IMR-90 (cell line): ENCODE data around the gene RASSF4. TPM values are rescaled to one million over a fixed set of nuclear protein-coding genes. Genes with fewer than 3 reads are reported as not detected.

ENCODE experiments used
- ATAC-seq: fragments of 200-7000 bp; cut with Tn5 transposase; 2 replicates; pipeline ENCODE4 v1.9.1; 2020; ENCODE audit warnings: low read depth, mild to moderate bottlenecking, moderate library complexity
- BruUV-seq: library from RNA; stranded (reverse); fragments of 400-500 nt; replicated peaks from 2 replicates; lab custom pipeline; 2021; lab: Mats Ljungman, UMichigan
- CTCF ChIA-PET: fragments of 300-600 bp; formaldehyde crosslinking; extraction: SDS; loops from one replicate; lab custom pipeline; 2021; ENCODE audit warnings: antibody characterized with exemption; lab: Yijun Ruan, JAX
- POLR2A ChIA-PET: fragments of 300-600 bp; sonication (Branson Sonifier 250); formaldehyde crosslinking; loops from one replicate; lab custom pipeline; 2022; ENCODE audit warnings: antibody characterized with exemption; ENCODE audit not compliant: unreplicated experiment; lab: Charles Lee
- DNase-seq: peaks from one replicate; pipeline ENCODE4 v3.0.0; 2013
- H2AFZ ChIP-seq: replicated peaks from 2 replicates; pipeline ENCODE3; 2013; ENCODE audit warnings: low read length, mild to moderate bottlenecking; ENCODE audit not compliant: poor library complexity
- H2AK5ac ChIP-seq: 2 replicates; pipeline ENCODE4 v1.6.1; 2013; ENCODE audit warnings: low read depth, low read length, inconsistent platforms
- H2AK9ac ChIP-seq: replicated peaks from 2 replicates; pipeline ENCODE3; 2013; ENCODE audit warnings: mild to moderate bottlenecking, low read depth, low read length, moderate library complexity; ENCODE audit not compliant: poor library complexity
- H2BK120ac ChIP-seq: 2 replicates; pipeline ENCODE4 v1.6.1; 2013; ENCODE audit warnings: low read depth, low read length, inconsistent platforms
- H2BK15ac ChIP-seq: 3 replicates; pipeline ENCODE4 v1.6.1; 2013; ENCODE audit warnings: low read depth, low read length, inconsistent platforms
- H2BK20ac ChIP-seq: 2 replicates; pipeline ENCODE4 v1.6.1; 2013; ENCODE audit warnings: low read depth, mild to moderate bottlenecking, inconsistent platforms, low read length, moderate library complexity
- H2BK5ac ChIP-seq: 2 replicates; pipeline ENCODE4 v1.6.1; 2013; ENCODE audit warnings: mild to moderate bottlenecking, low read depth, low read length, inconsistent platforms; ENCODE audit not compliant: poor library complexity, severe bottlenecking
- H3K14ac ChIP-seq: replicated peaks from 2 replicates; pipeline ENCODE4 v1.6.1; 2013; ENCODE audit warnings: low read depth, low read length, inconsistent platforms
- H3K18ac ChIP-seq: 2 replicates; pipeline ENCODE4 v1.6.1; 2013; ENCODE audit warnings: low read depth, low read length, control low read depth
- H3K23ac ChIP-seq: 2 replicates; pipeline ENCODE4 v1.6.1; 2013; ENCODE audit warnings: low read depth, low read length, inconsistent platforms
- H3K27ac ChIP-seq: 2 replicates; pipeline ENCODE4 v1.5.1; 2013; ENCODE audit warnings: mild to moderate bottlenecking, control low read depth, low read length; ENCODE audit not compliant: insufficient read depth
- H3K27me3 ChIP-seq: 2 replicates; pipeline ENCODE4 v1.6.1; 2013; ENCODE audit warnings: low read length; ENCODE audit not compliant: control insufficient read depth, insufficient read depth
- H3K36me3 ChIP-seq: 2 replicates; pipeline ENCODE4 v1.6.1; 2013; ENCODE audit warnings: low read length, mixed read lengths; ENCODE audit not compliant: control insufficient read depth, insufficient read depth
- H3K4ac ChIP-seq: 2 replicates; pipeline ENCODE4 v1.6.1; 2013; ENCODE audit warnings: low read depth, low read length, inconsistent platforms
- H3K4me1 ChIP-seq: 2 replicates; pipeline ENCODE4 v1.6.1; 2013; ENCODE audit warnings: low read length, mixed read lengths; ENCODE audit not compliant: control insufficient read depth, insufficient read depth
- H3K4me2 ChIP-seq: 2 replicates; pipeline ENCODE4 v1.6.1; 2013; ENCODE audit warnings: low read depth, mild to moderate bottlenecking, control low read depth, low read length, moderate library complexity
- H3K4me3 ChIP-seq: 2 replicates; pipeline ENCODE4 v1.5.1; 2013; ENCODE audit warnings: low read depth, mild to moderate bottlenecking, control low read depth, low read length, moderate library complexity; ENCODE audit not compliant: insufficient read depth
- H3K56ac ChIP-seq: 2 replicates; pipeline ENCODE4 v1.6.1; 2013; ENCODE audit warnings: low read length, inconsistent platforms; ENCODE audit not compliant: insufficient read depth; ENCODE audit errors: extremely low read depth
- H3K79me1 ChIP-seq, 2 experiments: 2 replicates each; pipeline ENCODE4 v1.6.1; 2013; ENCODE audit warnings: low read length in 2 of 2, inconsistent platforms in 1 of 2, low read depth in 1 of 2
- H3K9ac ChIP-seq: 2 replicates; pipeline ENCODE4 v1.6.1; 2013; ENCODE audit warnings: low read depth, low read length, control low read depth
- H3K9me1 ChIP-seq: 2 replicates; pipeline ENCODE4 v1.6.1; 2013; ENCODE audit warnings: low read length, inconsistent platforms; ENCODE audit not compliant: insufficient read depth
- H3K9me3 ChIP-seq: 2 replicates; pipeline ENCODE4 v1.6.1; 2013; ENCODE audit warnings: low read length; ENCODE audit not compliant: control insufficient read depth, insufficient read depth
- H4K20me1 ChIP-seq: 2 replicates; pipeline ENCODE4 v1.6.1; 2013; ENCODE audit warnings: low read length, inconsistent platforms; ENCODE audit not compliant: insufficient read depth
- H4K5ac ChIP-seq: 2 replicates; pipeline ENCODE4 v1.6.1; 2013; ENCODE audit warnings: mild to moderate bottlenecking, low read depth, low read length, control low read depth
- H4K8ac ChIP-seq, 2 experiments: 2 replicates each; pipeline ENCODE4 v1.6.1; 2013; ENCODE audit warnings: low read depth in 2 of 2, low read length in 2 of 2, control low read depth in 1 of 2, inconsistent platforms in 1 of 2
- H4K91ac ChIP-seq: 2 replicates; pipeline ENCODE4 v1.6.1; 2013; ENCODE audit warnings: low read depth, low read length, inconsistent platforms; ENCODE audit not compliant: insufficient read depth
- CTCF ChIP-seq: conservative IDR thresholded peaks from 2 replicates; pipeline ENCODE4 v1.5.1; 2012; ENCODE audit warnings: mild to moderate bottlenecking, low read depth, low read length, improper control_type of control experiment
- ELK1 ChIP-seq: fragments of 150-350 bp; IDR thresholded peaks from 2 replicates; pipeline ENCODE4 v1.6.1; 2016; ENCODE audit warnings: low read depth, mild to moderate bottlenecking, low read length, moderate library complexity, borderline replicate concordance
- MXI1 ChIP-seq: IDR thresholded peaks from 2 replicates; pipeline ENCODE4 v1.6.1; 2012; ENCODE audit warnings: low read depth, mild to moderate bottlenecking, low read length, moderate library complexity, borderline replicate concordance
- SMC3 ChIP-seq: fragments of 150-350 bp; IDR thresholded peaks from 2 replicates; pipeline ENCODE4 v1.6.1; 2016; ENCODE audit warnings: low read depth, mild to moderate bottlenecking, antibody characterized with exemption, low read length, moderate library complexity
- USF2 ChIP-seq: fragments of 150-350 bp; IDR thresholded peaks from 2 replicates; pipeline ENCODE4 v1.6.1; 2017; ENCODE audit warnings: mild to moderate bottlenecking, antibody characterized with exemption, low read length, low read depth
- WGBS, 2 experiments: methylation state at CpG; one replicate each; pipeline versions ENCODE4 v1.1.5 to v1.1.7; 2013; ENCODE audit warnings: missing lambda C conversion rate in 2 of 2; ENCODE audit not compliant: insufficient read length in 1 of 2; ENCODE audit errors: extremely low coverage in 2 of 2; 5-methylcytosine and 5-hydroxymethylcytosine counted together
- dilution Hi-C: fragments of 300-500 bp; cut with HindIII; formaldehyde crosslinking; loops from one replicate; pipeline ENCODE4 v1.14.3; 2018; ENCODE audit warnings: low sequenced_read_pairs; ENCODE audit not compliant: unreplicated experiment
- in situ Hi-C: fragments of 300-500 bp; cut with MboI; formaldehyde crosslinking; loops from 3 replicates; pipeline ENCODE4 v1.14.3; 2019; ENCODE audit warnings: low sequenced_read_pairs, inconsistent platforms, mixed read lengths
- intact Hi-C: fragments of 100-400 bp; cut with micrococcal nuclease; formaldehyde crosslinking; loops from 2 replicates; pipeline ENCODE4 v1.10.0; 2022
- polyA plus RNA-seq, 3 experiments: library from polyadenylated mRNA; depleted of rRNA; stranded (reverse); fragments of >200 nt; gene quantifications; 2 replicates each; pipeline ENCODE4 v1.2.3, GENCODE V29; 2012; ENCODE audit warnings: low replicate concordance in 1 of 3
- total RNA-seq: library from RNA; depleted of rRNA; stranded (reverse); fragments of >200 nt; gene quantifications from 2 replicates; pipeline ENCODE4 v1.2.3, GENCODE V29; 2012

The RASSF4 gene
- total and polyA plus RNA-seq, 2 of the 4 experiments (the other 2 are of a cell fraction), result 5.9 to 8.6 TPM

- no peak overlapping the region for H2AFZ ChIP-seq
- intact Hi-C loops, result loop anchor here (2.0 to 5.0 kb wide), 3 partner anchors 67 to 304 kb away; partner anchors contain the start of gene ZNF22
- H3K56ac ChIP-seq, result no peak overlapping the region
- H2AK9ac ChIP-seq, result peak overlapping the region; percentile 82
- H4K91ac ChIP-seq, result peak overlapping the region; percentile 47; the same call in 1 of the 2 replicates
- DNase-seq (no peak), ATAC-seq (no peak)
- H3K23ac ChIP-seq, result no peak overlapping the region
- H4K20me1 ChIP-seq, result no peaks in the 10 kb centered on the region
- H3K27ac ChIP-seq, result no peak overlapping the region
- ChIA-PET CTCF (interaction anchor here (0.6 to 1.7 kb wide), 17 partner anchors 12 to 74 kb away, joined by 3 to 11 read pairs (median 4); partner anchors contain the start of gene DEPP1), POLR2A (no interaction called here)
- no peaks in the 10 kb centered on the region for H3K9me3 ChIP-seq
- 0 out of 2 replicates have a peak overlapping the region, but pooled peaks have one; percentile 21 for H3K14ac ChIP-seq
- H2BK15ac ChIP-seq, result peak overlapping the region; percentile 27; the same call in 1 of the 3 replicates
- H4K5ac ChIP-seq, result no peak overlapping the region
- H4K8ac ChIP-seq, result 0 out of 4 replicates have a peak overlapping the region, but pooled peaks of 1 of the 2 experiments have one; percentile 9
- H2BK120ac ChIP-seq, result peak overlapping the region; percentile 50; the same call in 1 of the 2 replicates
- H3K4me1 ChIP-seq, result peaks cover 15% of the 10 kb centered on the region
- no peak overlapping the region for H3K4me2 ChIP-seq
- peak overlapping the region; percentile 21; the same call in 1 of the 2 replicates for H3K4ac ChIP-seq
- no peaks in the 10 kb centered on the region for H3K79me1 ChIP-seq
- H3K9ac ChIP-seq, result no peak overlapping the region
- no peak overlapping the region for H3K4me3 ChIP-seq
- peak overlapping the region; percentile 80 for H2AK5ac ChIP-seq
- dilution Hi-C loops, result no loop called here
- WGBS, 2 experiments, result 100% methylated on average over 5 of the region's 9 CpGs; no CpG with 5 or more reads in 1 of the 2 experiments
- H2BK5ac ChIP-seq, result no peak overlapping the region
- TF ChIP-seq CTCF (no peak), MXI1 (no peak), ELK1 (no peak), USF2 (no peak), SMC3 (no peak)
- in situ Hi-C loops, result no loop called here
- BruUV-seq, result no TSS peak
- no peak overlapping the region for H3K18ac ChIP-seq
- H3K27me3 ChIP-seq, result no peaks in the 10 kb centered on the region; the same call in 1 of the 2 replicates
- no peaks in the 10 kb centered on the region for H3K36me3 ChIP-seq
- no peak overlapping the region for H2BK20ac ChIP-seq
- H3K9me1 ChIP-seq, result peaks cover 9% of the 10 kb centered on the region; the same call in 1 of the 2 replicates
Measured at GRCh38 chr10:44933451-44934321, 25.9 kb upstream of the RASSF4 start.
